ENCODE data around the gene FAM98C. TPM values are rescaled to one million over a fixed set of nuclear protein-coding genes. Genes with fewer than 3 reads are reported as not detected.

The FAM98C gene
- total and polyA plus RNA-seq, 4 donors, result 4.2 to 8.5 (median 6.2) TPM

GRCh38 chr19:38391911-38392464 is 10.9 kb upstream of the FAM98C start:
- Histone ChIP-seq H3K27me3 (ENCODE audit: control insufficient read depth in 4 of 4, insufficient read depth in 4 of 4, low read length in 3 of 4) (peaks cover 0 to 5% (median 0%) of the 10 kb centered on the region in 4 donors), H3K9me3 (ENCODE audit: control insufficient read depth in 4 of 4, low read length in 3 of 4) (no peaks in the 10 kb centered on the region), H3K36me3 (ENCODE audit: control insufficient read depth in 4 of 4, insufficient read depth in 3 of 4, low read depth in 1 of 4, low read length in 3 of 4) (no peaks in the 10 kb centered on the region), H3K9ac (ENCODE audit: low read depth in 1 of 2, low read length in 2 of 2) (no peak overlapping the region), H3K4me3 (ENCODE audit: low read depth in 1 of 3, low read length in 3 of 3) (no peak overlapping the region), H3K4me1 (ENCODE audit: control insufficient read depth in 4 of 4, insufficient read depth in 4 of 4, low read length in 3 of 4) (peaks cover 7 to 14% (median 10%) of the 10 kb centered on the region in 4 donors), H3K27ac (ENCODE audit: low read depth in 1 of 2, low read length in 2 of 2) (no peak overlapping the region)
- no peak for DNase-seq (ENCODE audit: low spot score)
- no peak for TF ChIP-seq NR2F2 (IDR thresholded peaks at IDR 0.05)
- no peak for TF ChIP-seq HNF4G (IDR thresholded peaks at IDR 0.05)
- TF ChIP-seq TAF1 (conservative IDR thresholded peaks at IDR 0.05), result no peak
- TF ChIP-seq CTCF (IDR thresholded peaks at IDR 0.05; ENCODE audit: low read depth, low read length, missing input control), result no peak
- TF ChIP-seq FOXA1 (IDR thresholded peaks at IDR 0.05), result no peak
- no peak for TF ChIP-seq YY1 (IDR thresholded peaks at IDR 0.05)
- TF ChIP-seq JUND (IDR thresholded peaks at IDR 0.05), result no peak
- TF ChIP-seq, protein P1, sequence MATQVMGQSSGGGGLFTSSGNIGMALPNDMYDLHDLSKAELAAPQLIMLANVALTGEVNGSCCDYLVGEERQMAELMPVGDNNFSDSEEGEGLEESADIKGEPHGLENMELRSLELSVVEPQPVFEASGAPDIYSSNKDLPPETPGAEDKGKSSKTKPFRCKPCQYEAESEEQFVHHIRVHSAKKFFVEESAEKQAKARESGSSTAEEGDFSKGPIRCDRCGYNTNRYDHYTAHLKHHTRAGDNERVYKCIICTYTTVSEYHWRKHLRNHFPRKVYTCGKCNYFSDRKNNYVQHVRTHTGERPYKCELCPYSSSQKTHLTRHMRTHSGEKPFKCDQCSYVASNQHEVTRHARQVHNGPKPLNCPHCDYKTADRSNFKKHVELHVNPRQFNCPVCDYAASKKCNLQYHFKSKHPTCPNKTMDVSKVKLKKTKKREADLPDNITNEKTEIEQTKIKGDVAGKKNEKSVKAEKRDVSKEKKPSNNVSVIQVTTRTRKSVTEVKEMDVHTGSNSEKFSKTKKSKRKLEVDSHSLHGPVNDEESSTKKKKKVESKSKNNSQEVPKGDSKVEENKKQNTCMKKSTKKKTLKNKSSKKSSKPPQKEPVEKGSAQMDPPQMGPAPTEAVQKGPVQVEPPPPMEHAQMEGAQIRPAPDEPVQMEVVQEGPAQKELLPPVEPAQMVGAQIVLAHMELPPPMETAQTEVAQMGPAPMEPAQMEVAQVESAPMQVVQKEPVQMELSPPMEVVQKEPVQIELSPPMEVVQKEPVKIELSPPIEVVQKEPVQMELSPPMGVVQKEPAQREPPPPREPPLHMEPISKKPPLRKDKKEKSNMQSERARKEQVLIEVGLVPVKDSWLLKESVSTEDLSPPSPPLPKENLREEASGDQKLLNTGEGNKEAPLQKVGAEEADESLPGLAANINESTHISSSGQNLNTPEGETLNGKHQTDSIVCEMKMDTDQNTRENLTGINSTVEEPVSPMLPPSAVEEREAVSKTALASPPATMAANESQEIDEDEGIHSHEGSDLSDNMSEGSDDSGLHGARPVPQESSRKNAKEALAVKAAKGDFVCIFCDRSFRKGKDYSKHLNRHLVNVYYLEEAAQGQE (IDR thresholded peaks at IDR 0.05), result no peak
- TF ChIP-seq, protein P2, sequence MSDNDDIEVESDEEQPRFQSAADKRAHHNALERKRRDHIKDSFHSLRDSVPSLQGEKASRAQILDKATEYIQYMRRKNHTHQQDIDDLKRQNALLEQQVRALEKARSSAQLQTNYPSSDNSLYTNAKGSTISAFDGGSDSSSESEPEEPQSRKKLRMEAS (IDR thresholded peaks at IDR 0.05), result no peak
- no peak for TF ChIP-seq FOXA2 (IDR thresholded peaks at IDR 0.05)
- 69% methylated on average over 8 of the region's 8 CpGs for WGBS

GRCh38 chr19:38392707-38393308 is 10.1 kb upstream of the FAM98C start:
- Histone ChIP-seq H3K27me3 (ENCODE audit: control insufficient read depth in 4 of 4, insufficient read depth in 4 of 4, low read length in 3 of 4) (peaks cover 0 to 5% (median 0%) of the 10 kb centered on the region in 4 donors), H3K4me1 (ENCODE audit: control insufficient read depth in 4 of 4, insufficient read depth in 4 of 4, low read length in 3 of 4) (peaks cover 3 to 6% (median 5%) of the 10 kb centered on the region in 4 donors), H3K4me3 (ENCODE audit: low read depth in 1 of 3, low read length in 3 of 3) (no peak overlapping the region), H3K9ac (ENCODE audit: low read depth in 1 of 2, low read length in 2 of 2) (no peak overlapping the region), H3K27ac (ENCODE audit: low read depth in 1 of 2, low read length in 2 of 2) (no peak overlapping the region), H3K36me3 (ENCODE audit: control insufficient read depth in 4 of 4, insufficient read depth in 3 of 4, low read depth in 1 of 4, low read length in 3 of 4) (no peaks in the 10 kb centered on the region), H3K9me3 (ENCODE audit: control insufficient read depth in 4 of 4, low read length in 3 of 4) (no peaks in the 10 kb centered on the region)
- no peak for DNase-seq (ENCODE audit: low spot score)
- WGBS, result 72% methylated on average over 6 of the region's 6 CpGs
- TF ChIP-seq HNF4A (conservative IDR thresholded peaks at IDR 0.05) (peak; percentile 25 to 36), RAD21 (IDR thresholded peaks at IDR 0.05) (no peak)

DNA sequence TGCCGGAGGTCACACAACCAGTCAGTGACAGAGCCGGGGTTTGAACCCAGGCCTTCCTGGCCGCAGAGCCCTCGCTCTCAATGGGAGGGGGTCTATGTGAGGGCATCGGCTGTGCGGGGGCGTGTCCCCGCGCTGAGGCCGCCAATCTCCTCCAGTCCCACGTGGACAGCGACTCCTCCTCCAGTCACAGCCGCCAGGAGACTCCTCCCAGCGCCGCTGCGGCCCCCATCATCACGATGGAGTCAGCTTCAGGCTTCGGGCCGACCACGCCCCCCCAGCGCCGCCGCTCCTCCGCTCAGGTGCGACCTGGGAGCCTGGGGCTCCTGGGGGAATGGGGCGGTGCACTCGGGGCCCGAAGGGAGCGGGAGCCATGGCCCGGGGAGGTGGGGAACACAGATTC is 8.4 kb upstream of the FAM98C start:
- WGBS, result 6% methylated on average over 30 of the region's 30 CpGs
- Histone ChIP-seq H3K9ac (ENCODE audit: low read depth in 1 of 2, low read length in 2 of 2) (no peak overlapping the region), H3K4me1 (ENCODE audit: control insufficient read depth in 4 of 4, insufficient read depth in 4 of 4, low read length in 3 of 4) (no peaks in the 10 kb centered on the region), H3K27ac (ENCODE audit: low read depth in 1 of 2, low read length in 2 of 2) (no peak overlapping the region), H3K27me3 (ENCODE audit: control insufficient read depth in 4 of 4, insufficient read depth in 4 of 4, low read length in 3 of 4) (peaks cover 0 to 5% (median 0%) of the 10 kb centered on the region in 4 donors), H3K36me3 (ENCODE audit: control insufficient read depth in 4 of 4, insufficient read depth in 3 of 4, low read depth in 1 of 4, low read length in 3 of 4) (no peaks in the 10 kb centered on the region), H3K4me3 (ENCODE audit: low read depth in 1 of 3, low read length in 3 of 3) (no peak overlapping the region), H3K9me3 (ENCODE audit: control insufficient read depth in 4 of 4, low read length in 3 of 4) (no peaks in the 10 kb centered on the region)
- TF ChIP-seq RXRA (IDR thresholded peaks at IDR 0.05) (no peak), YY1 (IDR thresholded peaks at IDR 0.05) (no peak), HNF4G (IDR thresholded peaks at IDR 0.05) (no peak), GABPA (IDR thresholded peaks at IDR 0.05 in 1 of 2, conservative IDR thresholded peaks at IDR 0.05 in 1 of 2) (no peak)
- TF ChIP-seq, protein P1 (IDR thresholded peaks at IDR 0.05), result no peak
- no peak for DNase-seq (ENCODE audit: low spot score)
